Lung microvascular endothelial cell (primary cell): ENCODE results near the gene PRR23C. TPM values are rescaled to one million over a fixed set of nuclear protein-coding genes. Genes with fewer than 3 reads are reported as not detected.

Experiments
- DNase-seq, 2 donors: peaks; one replicate each; pipeline versions ENCODE4 v3.0.0 to v3.0.0-alpha.2; 2010; ENCODE audit warnings: low read depth in 2 of 2
- total RNA-seq: library from RNA; depleted of rRNA; stranded (reverse); fragments of >200 nt; gene quantifications from 2 replicates; pipeline ENCODE4 v1.2.1, GENCODE V29; 2014

The PRR23C gene
- total RNA-seq, 1 donor from 2014 or later = not detected

DNA sequence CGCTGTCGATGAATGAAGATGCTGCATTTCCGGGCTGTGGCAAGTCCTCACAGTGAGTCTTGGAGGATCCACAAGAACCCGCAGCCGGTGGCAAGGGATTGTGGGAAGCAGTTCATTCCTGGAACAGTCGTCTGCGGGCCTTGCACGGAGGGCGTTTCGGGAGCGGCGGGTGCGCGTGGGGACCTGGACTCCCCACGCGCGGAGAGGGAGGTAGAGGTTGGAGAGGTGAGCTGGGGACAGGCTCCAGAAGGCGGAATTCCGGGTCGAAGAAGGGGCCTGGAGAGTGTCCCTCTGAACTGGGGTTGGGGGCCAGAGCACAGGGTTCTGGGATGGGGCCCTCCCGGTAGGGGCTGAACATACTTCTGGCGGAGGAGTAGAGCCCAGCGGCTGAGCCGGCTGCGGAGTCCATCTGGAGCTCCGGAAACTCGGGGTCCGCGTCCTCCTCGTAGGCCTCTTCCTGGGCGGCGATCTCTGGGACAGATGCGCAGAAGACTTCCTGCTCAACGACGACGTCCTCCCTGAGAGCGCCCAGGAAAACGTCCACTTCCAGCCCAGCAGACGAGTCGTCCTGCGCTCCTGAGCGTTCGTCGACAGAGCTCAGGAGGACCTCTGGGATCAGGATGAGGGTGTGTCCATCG lies 39.2 kb downstream of the PRR23C start:
- no peak for DNase-seq

DNA sequence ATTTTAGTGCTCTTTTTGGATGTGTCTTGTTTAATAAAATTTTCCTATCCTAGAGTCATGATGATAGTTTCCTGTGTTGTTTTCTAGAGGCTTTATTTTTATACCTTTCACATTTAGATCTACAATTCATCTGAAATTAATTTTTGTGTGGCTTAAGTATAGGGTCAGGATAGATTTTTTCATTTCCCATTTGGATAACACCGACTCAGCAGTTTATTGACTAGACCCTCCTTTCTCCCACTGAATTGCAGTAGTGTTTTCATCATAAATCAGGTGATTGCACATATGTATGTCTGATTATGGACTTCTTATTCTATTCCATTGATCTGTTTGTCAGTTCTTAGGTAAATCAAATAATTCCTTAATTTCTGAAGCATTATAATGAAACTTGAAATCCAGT lies 49.0 kb downstream of the PRR23C start:
- no peak for DNase-seq

Other genes starting within 250 kb of the PRR23C start
- 10.0 and 11.5 TPM in 2 replicates for gene PIK3CB, start 210.0 kb downstream of the PRR23C start, total RNA-seq
- under 0.01 TPM in 1 of 2 replicates, not detected in the other for gene FOXL2, start 97.8 kb downstream of the PRR23C start, total RNA-seq
- not detected in 2 replicates for gene FOXL2NB, start 97.7 kb downstream of the PRR23C start, total RNA-seq
- not detected in 2 replicates for gene PRR23A, start 38.6 kb downstream of the PRR23C start, total RNA-seq
- not detected in 2 replicates for gene PRR23B, start 24.0 kb downstream of the PRR23C start, total RNA-seq